ENCODE measurements around the gene SNX18.

GRCh38 chr5:54484219-54484894, 33.2 kb upstream of the SNX18 start:
- TF ChIP-seq CTCF (conservative IDR thresholded peaks at IDR 0.05; ENCODE audit: low read depth, low read length) (no peak), EZH2 (IDR thresholded peaks at IDR 0.05; ENCODE audit: low read length, unreplicated experiment) (no peak)
